Measurements from ENCODE around the gene SHFL.

GRCh38 chr19:10086591-10087192 is 575 bp downstream of the SHFL start:
- TF ChIP-seq, protein P1, sequence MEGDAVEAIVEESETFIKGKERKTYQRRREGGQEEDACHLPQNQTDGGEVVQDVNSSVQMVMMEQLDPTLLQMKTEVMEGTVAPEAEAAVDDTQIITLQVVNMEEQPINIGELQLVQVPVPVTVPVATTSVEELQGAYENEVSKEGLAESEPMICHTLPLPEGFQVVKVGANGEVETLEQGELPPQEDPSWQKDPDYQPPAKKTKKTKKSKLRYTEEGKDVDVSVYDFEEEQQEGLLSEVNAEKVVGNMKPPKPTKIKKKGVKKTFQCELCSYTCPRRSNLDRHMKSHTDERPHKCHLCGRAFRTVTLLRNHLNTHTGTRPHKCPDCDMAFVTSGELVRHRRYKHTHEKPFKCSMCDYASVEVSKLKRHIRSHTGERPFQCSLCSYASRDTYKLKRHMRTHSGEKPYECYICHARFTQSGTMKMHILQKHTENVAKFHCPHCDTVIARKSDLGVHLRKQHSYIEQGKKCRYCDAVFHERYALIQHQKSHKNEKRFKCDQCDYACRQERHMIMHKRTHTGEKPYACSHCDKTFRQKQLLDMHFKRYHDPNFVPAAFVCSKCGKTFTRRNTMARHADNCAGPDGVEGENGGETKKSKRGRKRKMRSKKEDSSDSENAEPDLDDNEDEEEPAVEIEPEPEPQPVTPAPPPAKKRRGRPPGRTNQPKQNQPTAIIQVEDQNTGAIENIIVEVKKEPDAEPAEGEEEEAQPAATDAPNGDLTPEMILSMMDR (IDR thresholded peaks at IDR 0.05) = no peak
- no peak for TF ChIP-seq POLR2A (IDR thresholded peaks at IDR 0.05)
